Measurements from ENCODE around the gene MEF2C. TPM values are rescaled to one million over a fixed set of nuclear protein-coding genes. Genes with fewer than 3 reads are reported as not detected.

The MEF2C gene
- total RNA-seq, 2 experiments from 2014 or later, result 0.02 TPM

DNA sequence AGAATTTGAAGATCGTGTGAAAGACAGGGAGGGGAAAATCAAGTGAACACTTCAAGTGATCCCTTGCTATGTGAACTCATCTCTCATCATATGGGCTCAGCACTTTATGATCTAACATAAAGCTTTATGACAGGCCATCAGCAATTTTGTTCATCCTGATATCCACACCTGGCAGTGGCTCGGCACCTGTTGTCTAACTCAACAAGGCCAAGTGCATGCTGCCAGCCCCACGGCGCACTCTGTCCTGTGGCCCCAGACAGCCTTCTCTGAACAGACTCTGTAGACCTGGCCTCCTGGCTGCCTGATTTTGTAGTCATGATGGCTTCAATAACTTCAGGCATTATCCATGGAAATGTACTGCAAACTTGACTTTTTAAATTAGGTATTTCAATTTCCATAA, 106.3 kb downstream of the MEF2C start:
- CTCF ChIA-PET, result interaction anchor here (1.0 kb wide), 1 partner anchor 47 kb away, joined by 4 read pairs; no protein-coding TSS in a partner anchor
- H3K4me1 Mint-ChIP-seq (ENCODE audit: low read depth), result no peaks in the 10 kb centered on the region
- DNase-seq, result no peak
- POLR2A ChIA-PET, result no interaction called here
- H3K36me3 Mint-ChIP-seq, result no peaks in the 10 kb centered on the region
- intact Hi-C loops (cut with micrococcal nuclease), result no loop called here
- H3K4me3 Mint-ChIP-seq, result no peak overlapping the region
- no peak overlapping the region for H3K27ac Mint-ChIP-seq
- peaks cover 4% of the 10 kb centered on the region for H3K27me3 Mint-ChIP-seq
- H3K9me3 Mint-ChIP-seq, result no peaks in the 10 kb centered on the region

DNA sequence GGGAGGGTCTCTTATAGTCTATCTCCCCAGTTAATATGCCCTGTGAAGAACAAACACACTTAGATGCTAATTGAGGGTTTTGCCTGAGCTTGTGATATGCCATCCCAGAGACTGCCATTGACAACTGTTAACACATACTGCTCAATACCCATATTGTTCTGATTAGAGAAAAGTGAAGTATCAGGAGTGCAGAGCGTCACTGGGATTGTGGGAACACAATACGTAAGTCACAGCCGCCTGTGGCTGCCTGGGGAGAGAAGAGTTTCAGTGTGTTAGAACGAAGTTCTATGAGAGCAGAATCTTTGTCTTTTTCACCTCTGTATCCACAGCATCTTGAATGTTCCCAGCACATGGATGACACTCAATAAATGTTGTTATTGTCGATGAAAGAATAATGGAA, 110.2 kb downstream of the MEF2C start:
- Mint-ChIP-seq H3K27ac (no peak overlapping the region), H3K4me3 (no peak overlapping the region), H3K27me3 (peaks cover 12% of the 10 kb centered on the region), H3K4me1 (ENCODE audit: low read depth) (no peaks in the 10 kb centered on the region), H3K36me3 (no peaks in the 10 kb centered on the region), H3K9me3 (no peaks in the 10 kb centered on the region)
- ChIA-PET CTCF (no interaction called here), POLR2A (no interaction called here)
- DNase-seq, result no peak
- intact Hi-C loops (cut with micrococcal nuclease), result no loop called here

DNA sequence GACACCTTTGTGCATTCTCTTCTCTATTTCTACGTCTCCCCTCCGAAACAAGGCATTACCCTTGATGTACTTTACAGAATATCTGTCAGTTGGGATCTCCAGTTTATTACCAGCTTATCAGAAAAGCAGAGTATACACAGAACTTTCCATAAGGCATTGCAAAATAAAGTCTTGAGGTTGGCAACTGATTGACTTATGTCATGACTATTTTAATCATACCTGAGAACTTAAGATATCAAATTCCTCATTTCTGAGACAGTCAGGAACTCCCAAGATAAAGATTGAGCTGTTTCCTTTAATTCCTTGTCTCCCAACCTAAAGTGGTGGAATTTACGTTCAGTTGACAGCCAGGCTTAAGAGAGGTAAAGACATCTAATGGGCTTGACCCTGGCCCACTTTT, 110.9 kb downstream of the MEF2C start:
- no peak for DNase-seq
- H3K4me3 Mint-ChIP-seq, result no peak overlapping the region
- H3K4me1 Mint-ChIP-seq (ENCODE audit: low read depth), result no peaks in the 10 kb centered on the region
- no peaks in the 10 kb centered on the region for H3K9me3 Mint-ChIP-seq
- CTCF ChIA-PET, result no interaction called here
- no peak overlapping the region for H3K27ac Mint-ChIP-seq
- peaks cover 12% of the 10 kb centered on the region for H3K27me3 Mint-ChIP-seq
- intact Hi-C loops (cut with micrococcal nuclease), result no loop called here
- no peaks in the 10 kb centered on the region for H3K36me3 Mint-ChIP-seq
- POLR2A ChIA-PET, result no interaction called here

DNA sequence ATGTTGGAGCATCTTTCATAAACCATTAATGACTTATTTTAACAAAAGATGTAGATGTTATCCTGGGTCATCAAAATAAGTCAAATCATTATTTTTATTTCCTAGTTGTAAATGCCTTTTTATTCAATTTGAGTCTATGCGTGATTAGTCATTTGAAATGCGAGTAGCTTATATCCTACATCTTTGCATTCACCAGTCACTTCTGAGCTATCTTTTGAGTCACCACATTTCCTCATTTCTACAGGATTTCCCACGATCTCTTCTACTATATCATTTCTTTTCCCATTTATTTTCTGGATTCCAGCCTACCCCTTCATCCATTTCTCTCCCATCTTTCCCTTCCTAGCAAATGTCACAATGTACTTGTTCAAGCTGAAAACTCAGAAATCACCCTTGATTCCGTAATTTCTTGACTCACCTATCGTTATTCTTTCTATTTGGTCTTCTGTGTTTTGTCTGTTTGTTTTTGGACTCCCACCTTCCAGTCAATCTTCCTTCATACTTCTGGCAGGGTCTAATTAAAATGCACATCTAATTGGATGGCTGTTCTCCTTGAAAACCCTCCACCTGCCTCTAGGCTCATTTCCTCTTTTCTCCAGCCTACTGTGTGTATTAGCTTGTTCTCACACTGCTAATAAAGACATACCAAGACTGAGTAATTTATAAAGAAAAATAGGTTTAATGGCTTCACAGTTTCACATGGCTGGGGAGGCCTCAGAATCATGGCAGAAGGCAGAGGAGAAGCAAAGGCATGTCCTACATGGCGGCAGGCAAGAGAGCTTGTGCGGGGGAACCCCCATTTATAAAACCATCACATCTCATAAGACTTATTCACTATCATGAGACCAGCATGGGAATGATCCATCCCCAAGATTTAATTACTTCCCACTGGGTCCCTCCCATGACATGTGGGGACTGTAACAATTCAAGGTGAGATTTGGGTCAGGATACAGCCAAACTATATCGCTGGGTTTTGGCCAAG, 112.4 kb downstream of the MEF2C start:
- no peak overlapping the region for H3K4me3 Mint-ChIP-seq
- no peaks in the 10 kb centered on the region for H3K9me3 Mint-ChIP-seq
- no peak for DNase-seq
- H3K27ac Mint-ChIP-seq, result no peak overlapping the region
- peaks cover 20% of the 10 kb centered on the region for H3K27me3 Mint-ChIP-seq
- H3K36me3 Mint-ChIP-seq, result no peaks in the 10 kb centered on the region
- CTCF ChIA-PET, result no interaction called here
- intact Hi-C loops (cut with micrococcal nuclease), result no loop called here
- POLR2A ChIA-PET, result no interaction called here
- no peaks in the 10 kb centered on the region for H3K4me1 Mint-ChIP-seq (ENCODE audit: low read depth)

DNA sequence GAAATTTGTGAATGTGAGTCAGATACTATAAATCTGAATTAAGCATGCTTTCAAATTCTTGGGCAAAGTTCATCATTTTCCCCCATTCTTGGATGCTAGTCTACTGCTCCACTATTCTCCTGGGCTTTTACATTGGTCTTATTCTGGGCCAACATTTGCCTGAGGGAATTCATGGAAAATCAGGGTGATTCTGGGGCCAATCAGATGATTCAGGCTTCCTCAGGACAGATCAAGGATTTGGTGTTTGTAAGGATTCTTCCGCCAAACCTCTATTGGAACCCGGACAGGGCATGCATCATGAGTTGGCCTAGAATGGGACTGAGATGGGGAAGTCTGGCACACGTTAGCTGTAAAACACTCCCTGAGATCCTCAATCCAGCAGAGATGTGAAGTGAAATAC, 113.8 kb downstream of the MEF2C start:
- intact Hi-C loops (cut with micrococcal nuclease), result no loop called here
- no peaks in the 10 kb centered on the region for H3K4me1 Mint-ChIP-seq (ENCODE audit: low read depth)
- no peaks in the 10 kb centered on the region for H3K36me3 Mint-ChIP-seq
- DNase-seq, result no peak
- H3K27me3 Mint-ChIP-seq, result peaks cover 23% of the 10 kb centered on the region
- no peak overlapping the region for H3K27ac Mint-ChIP-seq
- H3K9me3 Mint-ChIP-seq, result no peaks in the 10 kb centered on the region
- H3K4me3 Mint-ChIP-seq, result no peak overlapping the region
- POLR2A ChIA-PET, result no interaction called here
- CTCF ChIA-PET, result no interaction called here

DNA sequence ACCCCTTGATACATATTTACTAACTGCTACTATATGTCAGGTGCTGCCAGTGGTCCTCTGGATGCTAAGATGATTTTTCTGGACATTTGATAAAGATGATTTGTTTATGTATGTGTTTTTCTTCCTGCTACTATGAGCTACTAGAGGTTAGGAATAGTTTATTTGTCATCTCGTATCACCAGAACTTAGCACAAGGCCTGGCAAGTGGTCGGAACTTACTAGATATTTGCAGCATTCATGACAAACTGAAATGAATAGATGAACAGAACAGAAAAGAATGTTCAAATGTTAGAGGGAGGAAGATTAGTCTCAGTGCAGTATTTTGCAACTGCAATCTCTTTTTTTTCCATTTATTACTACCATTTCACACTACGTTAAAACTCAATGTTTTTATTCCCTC, 114.6 kb downstream of the MEF2C start:
- H3K9me3 Mint-ChIP-seq, result no peaks in the 10 kb centered on the region
- POLR2A ChIA-PET, result no interaction called here
- DNase-seq, result no peak
- no peaks in the 10 kb centered on the region for H3K4me1 Mint-ChIP-seq (ENCODE audit: low read depth)
- no peak overlapping the region for H3K4me3 Mint-ChIP-seq
- no peak overlapping the region for H3K27ac Mint-ChIP-seq
- peaks cover 24% of the 10 kb centered on the region for H3K27me3 Mint-ChIP-seq
- intact Hi-C loops (cut with micrococcal nuclease), result no loop called here
- CTCF ChIA-PET, result no interaction called here
- no peaks in the 10 kb centered on the region for H3K36me3 Mint-ChIP-seq

DNA sequence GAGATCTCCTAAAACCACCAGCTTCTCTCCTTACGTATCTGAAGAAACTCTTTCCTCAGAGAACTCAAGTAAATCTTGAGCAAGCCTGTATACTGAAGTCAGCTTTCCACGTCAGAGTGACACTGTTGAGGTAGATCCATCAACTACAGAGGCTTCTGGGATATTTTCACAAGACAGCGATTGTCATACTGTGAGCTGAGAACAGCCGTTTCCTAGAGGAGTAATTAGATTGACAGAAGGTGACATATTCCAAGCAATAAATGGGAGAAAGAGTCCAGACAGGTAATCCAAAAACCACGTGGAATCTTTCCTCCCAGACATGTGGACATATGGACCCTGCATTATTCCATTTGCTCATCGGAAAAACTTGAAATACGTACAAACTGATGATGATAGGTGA, 117.2 kb downstream of the MEF2C start:
- H3K27me3 Mint-ChIP-seq, result peaks cover 20% of the 10 kb centered on the region
- ChIA-PET CTCF (interaction anchor here (0.7 to 1.4 kb wide), 2 partner anchors 36 to 1178 kb away, joined by 3 to 5 read pairs; no protein-coding TSS in a partner anchor), POLR2A (no interaction called here)
- no peak overlapping the region for H3K4me3 Mint-ChIP-seq
- DNase-seq, result no peak
- H3K36me3 Mint-ChIP-seq, result no peaks in the 10 kb centered on the region
- H3K27ac Mint-ChIP-seq, result no peak overlapping the region
- H3K9me3 Mint-ChIP-seq, result no peaks in the 10 kb centered on the region
- intact Hi-C loops (cut with micrococcal nuclease), result no loop called here
- no peaks in the 10 kb centered on the region for H3K4me1 Mint-ChIP-seq (ENCODE audit: low read depth)

DNA sequence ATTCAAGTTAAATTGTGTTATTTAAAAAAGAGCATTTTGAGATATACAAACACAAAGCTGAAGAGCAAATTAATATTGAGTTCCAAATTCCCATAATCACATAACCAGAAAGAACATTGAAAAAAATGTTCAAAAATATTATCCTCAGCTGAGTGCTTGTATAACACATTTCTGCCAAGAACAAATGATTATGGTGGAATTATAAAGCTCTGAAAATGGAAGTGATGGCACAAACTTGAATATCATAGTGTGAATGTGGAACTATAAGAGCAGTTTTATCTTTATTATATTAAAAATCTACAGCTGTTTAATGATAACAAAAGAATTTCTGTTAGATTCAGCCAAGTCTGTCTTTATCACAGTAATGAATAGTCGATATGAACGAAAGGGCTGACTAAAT, 117.8 kb downstream of the MEF2C start:
- CTCF ChIA-PET, result interaction anchor here (1.4 kb wide), 1 partner anchor 35 kb away, joined by 5 read pairs; no protein-coding TSS in a partner anchor
- peaks cover 21% of the 10 kb centered on the region for H3K27me3 Mint-ChIP-seq
- H3K4me1 Mint-ChIP-seq (ENCODE audit: low read depth), result no peaks in the 10 kb centered on the region
- no peak overlapping the region for H3K27ac Mint-ChIP-seq
- H3K9me3 Mint-ChIP-seq, result no peaks in the 10 kb centered on the region
- no peak for DNase-seq
- no peaks in the 10 kb centered on the region for H3K36me3 Mint-ChIP-seq
- POLR2A ChIA-PET, result no interaction called here
- intact Hi-C loops (cut with micrococcal nuclease), result no loop called here
- H3K4me3 Mint-ChIP-seq, result no peak overlapping the region

DNA sequence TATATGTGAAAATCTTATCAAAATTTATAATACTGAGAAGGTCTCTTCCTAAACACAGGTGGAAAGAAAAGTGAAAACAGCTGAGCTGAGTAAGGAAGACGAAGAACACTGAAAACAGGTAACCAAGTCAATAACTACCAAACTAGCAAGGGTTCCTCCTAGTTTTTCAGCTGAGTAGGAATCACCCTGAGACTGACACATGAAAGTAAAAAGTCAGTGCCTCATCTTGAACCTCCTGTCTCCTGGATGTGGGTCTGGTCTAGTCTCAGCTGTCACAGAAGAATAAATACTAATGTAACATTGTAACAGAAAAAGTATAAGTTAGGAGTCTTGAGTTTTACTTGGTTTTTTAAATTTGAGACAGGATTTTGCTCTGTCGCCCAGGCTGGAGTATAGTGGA, 121.0 kb downstream of the MEF2C start:
- Mint-ChIP-seq H3K4me1 (ENCODE audit: low read depth) (no peaks in the 10 kb centered on the region), H3K4me3 (no peak overlapping the region), H3K9me3 (no peaks in the 10 kb centered on the region), H3K27me3 (peaks cover 31% of the 10 kb centered on the region), H3K27ac (no peak overlapping the region), H3K36me3 (no peaks in the 10 kb centered on the region)
- ChIA-PET CTCF (interaction anchor here (1.2 kb wide), 1 partner anchor 32 kb away, joined by 3 read pairs; no protein-coding TSS in a partner anchor), POLR2A (no interaction called here)
- no peak for DNase-seq
- intact Hi-C loops (cut with micrococcal nuclease), result no loop called here

DNA sequence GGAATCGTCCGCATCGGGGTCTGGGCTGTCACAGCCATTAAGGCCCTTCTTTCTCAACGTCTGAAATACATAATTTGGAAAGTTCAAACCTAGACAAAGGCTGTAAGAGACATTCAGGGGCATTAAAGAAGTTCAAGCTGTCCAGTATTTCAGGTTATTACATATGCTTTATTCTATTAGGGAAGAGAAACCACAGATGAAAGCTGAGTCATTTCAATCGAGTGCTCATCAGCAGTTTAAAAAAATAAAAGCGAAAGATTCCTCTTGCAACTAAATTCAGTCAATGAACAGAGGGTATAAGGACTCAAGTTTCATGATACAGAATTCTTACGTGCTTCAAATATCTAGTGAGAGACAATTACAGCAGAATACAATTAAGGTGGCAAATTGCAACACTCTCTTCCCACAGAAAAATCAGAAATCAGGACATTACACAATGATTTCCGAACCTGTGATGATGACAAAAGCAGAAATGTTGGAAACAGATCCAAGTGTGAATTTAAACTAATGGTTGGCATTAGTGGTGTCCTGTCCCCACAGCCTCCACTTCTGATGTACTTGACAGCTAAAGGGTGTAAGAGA, 121.6 kb downstream of the MEF2C start:
- ChIA-PET POLR2A (no interaction called here), CTCF (no interaction called here)
- intact Hi-C loops (cut with micrococcal nuclease), result no loop called here
- DNase-seq, result no peak
- Mint-ChIP-seq H3K4me3 (no peak overlapping the region), H3K9me3 (no peaks in the 10 kb centered on the region), H3K27me3 (peaks cover 27% of the 10 kb centered on the region), H3K27ac (no peak overlapping the region), H3K36me3 (no peaks in the 10 kb centered on the region), H3K4me1 (ENCODE audit: low read depth) (no peaks in the 10 kb centered on the region)

DNA sequence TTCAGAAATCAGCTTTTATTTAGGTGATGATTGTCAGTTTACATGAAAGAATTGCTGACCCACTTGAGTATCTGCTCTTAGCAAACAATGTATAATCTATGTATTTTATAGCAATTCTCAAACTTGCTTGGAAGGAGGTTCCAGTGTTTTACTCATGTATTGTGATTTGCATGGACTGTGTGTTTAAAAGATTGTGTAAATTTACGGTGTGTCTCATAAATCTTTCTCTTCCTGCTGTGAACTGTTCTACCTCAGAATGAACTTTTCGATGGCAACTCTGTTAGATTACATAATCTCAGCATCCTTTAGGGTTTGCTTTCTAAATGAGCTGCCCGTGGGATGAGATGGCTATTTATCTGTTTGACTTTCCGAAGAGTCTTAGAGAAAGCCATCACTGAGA, 122.5 kb downstream of the MEF2C start:
- POLR2A ChIA-PET, result no interaction called here
- CTCF ChIA-PET, result no interaction called here
- Mint-ChIP-seq H3K27ac (no peak overlapping the region), H3K4me1 (ENCODE audit: low read depth) (no peaks in the 10 kb centered on the region), H3K27me3 (peaks cover 23% of the 10 kb centered on the region), H3K36me3 (no peaks in the 10 kb centered on the region), H3K9me3 (no peaks in the 10 kb centered on the region), H3K4me3 (no peak overlapping the region)
- no peak for DNase-seq
- intact Hi-C loops (cut with micrococcal nuclease), result no loop called here

DNA sequence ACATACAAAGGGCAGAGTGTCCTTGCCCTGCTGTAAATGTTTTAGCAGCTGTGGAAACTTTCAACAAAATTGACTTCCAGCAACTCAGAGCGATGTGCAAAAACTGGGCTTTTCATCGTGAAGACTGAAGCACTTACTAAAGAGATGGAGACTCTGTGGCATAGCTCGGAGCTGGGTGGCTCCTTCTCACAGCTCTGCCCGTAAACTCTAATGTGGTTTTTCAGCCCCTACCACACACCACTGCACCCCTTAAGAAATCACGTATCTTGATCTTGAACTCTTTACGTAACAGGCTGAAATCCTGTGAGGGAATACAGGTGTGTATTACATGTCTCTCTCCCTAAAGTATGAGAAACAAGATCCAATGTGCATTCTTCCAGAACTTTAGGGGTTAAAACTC, 124.4 kb downstream of the MEF2C start:
- Mint-ChIP-seq H3K4me3 (no peak overlapping the region), H3K9me3 (no peaks in the 10 kb centered on the region), H3K4me1 (ENCODE audit: low read depth) (no peaks in the 10 kb centered on the region), H3K36me3 (no peaks in the 10 kb centered on the region), H3K27ac (no peak overlapping the region), H3K27me3 (peaks cover 25% of the 10 kb centered on the region)
- no peak for DNase-seq
- ChIA-PET POLR2A (no interaction called here), CTCF (interaction anchor here (0.6 kb wide), 1 partner anchor 472 kb away, joined by 3 read pairs; no protein-coding TSS in a partner anchor)
- intact Hi-C loops (cut with micrococcal nuclease), result no loop called here

DNA sequence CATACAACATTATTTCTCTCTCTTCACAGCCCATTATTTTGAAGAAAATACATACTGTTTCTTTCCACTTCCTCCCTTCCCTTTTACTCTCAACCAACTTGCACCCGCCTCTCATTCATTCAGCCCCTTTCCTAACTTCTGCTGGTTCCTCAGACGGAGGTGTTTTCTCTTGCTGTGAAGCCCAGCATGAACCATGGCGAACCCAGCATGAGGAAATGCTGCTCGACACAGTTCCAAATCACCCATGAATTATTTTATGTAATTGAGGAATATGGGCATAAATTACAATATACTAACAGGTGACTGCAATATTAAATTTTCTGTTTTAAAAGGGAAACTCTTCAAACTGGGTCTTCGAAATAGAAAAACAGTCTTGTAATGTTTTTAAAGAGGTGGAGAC, 124.8 kb downstream of the MEF2C start:
- H3K4me3 Mint-ChIP-seq, result no peak overlapping the region
- no peaks in the 10 kb centered on the region for H3K4me1 Mint-ChIP-seq (ENCODE audit: low read depth)
- no peak overlapping the region for H3K27ac Mint-ChIP-seq
- peaks cover 25% of the 10 kb centered on the region for H3K27me3 Mint-ChIP-seq
- CTCF ChIA-PET, result interaction anchor here (0.6 kb wide), 1 partner anchor 472 kb away, joined by 3 read pairs; no protein-coding TSS in a partner anchor
- POLR2A ChIA-PET, result no interaction called here
- intact Hi-C loops (cut with micrococcal nuclease), result no loop called here
- no peaks in the 10 kb centered on the region for H3K9me3 Mint-ChIP-seq
- no peak for DNase-seq
- no peaks in the 10 kb centered on the region for H3K36me3 Mint-ChIP-seq

Data from activated CD4-positive, alpha-beta memory T cell treated with anti-CD3 and anti-CD28 coated beads for 36 hours (primary cell).